ENCODE measurements around the gene PHACTR1.
"Not testable (repeated sequence)": the region's sequence is repeated elsewhere in the genome, so short reads cannot be mapped to it uniquely, and the experiment has no call there.

PHACTR1 gene

GRCh38 chr6:12716298-12716916 lies at the start of gene PHACTR1:
TSS of gene PHACTR1 (plus strand) at chr6:12716767.
- no peak for FAIRE-seq

GRCh38 chr6:12666886-12667285 lies 49.7 kb upstream of the PHACTR1 start:
- no peak for FAIRE-seq

GRCh38 chr6:12675931-12676330 lies 40.6 kb upstream of the PHACTR1 start:
- FAIRE-seq: no peak

- FAIRE-seq: no peak
Measured at GRCh38 chr6:12679341-12679740, 37.2 kb upstream of the PHACTR1 start.

GRCh38 chr6:12693122-12693521 lies 23.4 kb upstream of the PHACTR1 start:
- FAIRE-seq: no peak

- no peak for FAIRE-seq
Measured at GRCh38 chr6:12698298-12698697, 18.3 kb upstream of the PHACTR1 start.

- FAIRE-seq: no peak
Measured at GRCh38 chr6:12704946-12705345, 11.6 kb upstream of the PHACTR1 start.

GRCh38 chr6:12709116-12709515 lies 7.5 kb upstream of the PHACTR1 start:
- FAIRE-seq: no peak

GRCh38 chr6:12709556-12710232 lies 6.9 kb upstream of the PHACTR1 start:
- no peak for FAIRE-seq

- FAIRE-seq: no peak
Measured at GRCh38 chr6:12710921-12711320, 5.6 kb upstream of the PHACTR1 start.

GRCh38 chr6:12714022-12714421 lies 2.5 kb upstream of the PHACTR1 start:
- FAIRE-seq: no peak

- no peak for FAIRE-seq
Measured at GRCh38 chr6:12715437-12715836, 1.1 kb upstream of the PHACTR1 start.

GRCh38 chr6:12717356-12717755 lies 789 bp downstream of the PHACTR1 start:
- FAIRE-seq: no peak

- no peak for FAIRE-seq
Measured at GRCh38 chr6:12718015-12718414, 1.4 kb downstream of the PHACTR1 start.

GRCh38 chr6:12719017-12719416 lies 2.5 kb downstream of the PHACTR1 start:
- FAIRE-seq: no peak

- FAIRE-seq: no peak
Measured at GRCh38 chr6:12720310-12720709, 3.7 kb downstream of the PHACTR1 start.

- no peak for FAIRE-seq
Measured at GRCh38 chr6:12725263-12725662, 8.7 kb downstream of the PHACTR1 start.

- no peak for FAIRE-seq
Measured at GRCh38 chr6:12729467-12729866, 12.9 kb downstream of the PHACTR1 start.

- FAIRE-seq: not testable (repeated sequence)
Measured at GRCh38 chr6:12730809-12731208, 14.2 kb downstream of the PHACTR1 start.

GRCh38 chr6:12733876-12734275 lies 17.3 kb downstream of the PHACTR1 start:
- FAIRE-seq: no peak

GRCh38 chr6:12735786-12736185 lies 19.2 kb downstream of the PHACTR1 start:
- FAIRE-seq: no peak

GRCh38 chr6:12748411-12748810 lies 31.8 kb downstream of the PHACTR1 start:
- no peak for FAIRE-seq

GRCh38 chr6:12748815-12749521 lies 32.4 kb downstream of the PHACTR1 start:
- no peak for FAIRE-seq

All from TTC549 (cell line).